ENCODE data around the gene COG4. TPM values are rescaled to one million over a fixed set of nuclear protein-coding genes. Genes with fewer than 3 reads are reported as not detected.
A peak's percentile ranks its signal among the peaks of the same experiment; 100 is the strongest.
"Not testable (repeated sequence)": the region's sequence is repeated elsewhere in the genome, so short reads cannot be mapped to it uniquely, and the experiment has no call there.

Gene COG4
- total and polyA plus RNA-seq, 4 experiments from 2014 or later: 37.0 to 70.4 (median 67.7) TPM

- H3K27ac ChIP-seq (ENCODE audit: low read depth, low read length): peak overlapping the region; percentile 13
- DNase-seq: peak in 4 of 5 donors; percentile 13 to 38 (median 22)
- no peaks in the 10 kb centered on the region for H3K9me3 ChIP-seq (ENCODE audit: control insufficient read depth in 1 of 2, low read length in 2 of 2)
- intact Hi-C loops (cut with micrococcal nuclease): no loop called here
- H3K36me3 ChIP-seq (ENCODE audit: insufficient read depth, low read length): peaks cover 63% of the 10 kb centered on the region
- Mint-ChIP-seq H3K36me3 (peaks cover 46 to 74% of the 10 kb centered on the region in 2 donors), H3K9me3 (no peaks in the 10 kb centered on the region), H3K27me3 (no peaks in the 10 kb centered on the region), H3K4me3 (peak overlapping the region in 4 of 8 donors; percentile 33 to 82 (median 66)), H3K4me1 (peaks cover 32 to 71% (median 46%) of the 10 kb centered on the region in 4 donors), H3K27ac (peak overlapping the region; percentile 30 to 91 (median 82))
- peaks cover 50% of the 10 kb centered on the region for H3K4me1 ChIP-seq (ENCODE audit: insufficient read depth, low read length)
- H3K4me3 ChIP-seq (ENCODE audit: low read length in 2 of 2): no peak overlapping the region
- POLR2A ChIA-PET (ENCODE audit: partially characterized antibody): no interaction called here
- H3K27me3 ChIP-seq (ENCODE audit: insufficient read depth, low read length): no peaks in the 10 kb centered on the region
- CTCF ChIA-PET (ENCODE audit: partially characterized antibody): interaction anchor here (0.8 to 1.1 kb wide), 3 partner anchors 8 to 20 kb away, joined by 3 to 5 read pairs (median 3); no protein-coding TSS in a partner anchor
Observed at GRCh38 chr16:70529051-70529777, 5.9 kb upstream of the COG4 start.

GRCh38 chr16:70527315-70527996, 4.1 kb upstream of the COG4 start:
- Mint-ChIP-seq H3K36me3 (peaks cover 31 to 75% of the 10 kb centered on the region in 2 donors), H3K4me1 (peaks cover 30 to 75% (median 45%) of the 10 kb centered on the region in 4 donors), H3K27ac (peak overlapping the region in 6 of 7 donors; percentile 40 to 97 (median 68)), H3K9me3 (peaks cover 0 to 2% (median 0%) of the 10 kb centered on the region in 8 donors), H3K4me3 (peak overlapping the region in 7 of 8 donors; percentile 0 to 83 (median 53)), H3K27me3 (no peaks in the 10 kb centered on the region)
- DNase-seq: no peak
- Histone ChIP-seq H3K4me1 (ENCODE audit: insufficient read depth, low read length) (peaks cover 52% of the 10 kb centered on the region), H3K4me3 (ENCODE audit: low read length in 2 of 2) (no peak overlapping the region), H3K9me3 (ENCODE audit: control insufficient read depth in 1 of 2, low read length in 2 of 2) (no peaks in the 10 kb centered on the region), H3K27ac (ENCODE audit: low read depth, low read length) (no peak overlapping the region), H3K36me3 (ENCODE audit: insufficient read depth, low read length) (peaks cover 47% of the 10 kb centered on the region), H3K27me3 (ENCODE audit: insufficient read depth, low read length) (no peaks in the 10 kb centered on the region)
- intact Hi-C loops (cut with micrococcal nuclease): no loop called here
- ChIA-PET CTCF (ENCODE audit: partially characterized antibody) (interaction anchor here (0.7 to 1.1 kb wide), 3 partner anchors 10 to 154 kb away, joined by 3 read pairs; no protein-coding TSS in a partner anchor), POLR2A (ENCODE audit: partially characterized antibody) (no interaction called here)

- peaks cover 26 to 68% of the 10 kb centered on the region in 2 donors for H3K36me3 Mint-ChIP-seq
- peak overlapping the region; percentile 3 for H3K27ac ChIP-seq (ENCODE audit: low read depth, low read length)
Observed at GRCh38 chr16:70526403-70526802, 3.0 kb upstream of the COG4 start.

GRCh38 chr16:70524399-70524825, 1.1 kb upstream of the COG4 start:
- peaks cover 75% of the 10 kb centered on the region for H3K4me1 ChIP-seq (ENCODE audit: insufficient read depth, low read length)

More at GRCh38 chr16:70526403-70526802, 3.0 kb upstream of the COG4 start:
- H3K9me3 Mint-ChIP-seq: peaks cover 0 to 2% (median 0%) of the 10 kb centered on the region in 8 donors
- no peaks in the 10 kb centered on the region for H3K27me3 Mint-ChIP-seq
- H3K4me1 Mint-ChIP-seq: peaks cover 35 to 78% (median 51%) of the 10 kb centered on the region in 4 donors
- H3K27me3 ChIP-seq (ENCODE audit: insufficient read depth, low read length): no peaks in the 10 kb centered on the region
- H3K4me1 ChIP-seq (ENCODE audit: insufficient read depth, low read length): peaks cover 59% of the 10 kb centered on the region
- ChIA-PET CTCF (ENCODE audit: partially characterized antibody) (interaction anchor here (5.8 kb wide), 1 partner anchor 17 kb away, joined by 30 read pairs; no protein-coding TSS in a partner anchor), POLR2A (ENCODE audit: partially characterized antibody) (interaction anchor here (4.8 kb wide), 1 partner anchor 146 kb away, joined by 58 read pairs; no protein-coding TSS in a partner anchor)
- H3K27ac Mint-ChIP-seq: peak overlapping the region; percentile 43 to 97 (median 82)
- no peak overlapping the region for H3K4me3 ChIP-seq (ENCODE audit: low read length in 2 of 2)
- no peaks in the 10 kb centered on the region for H3K9me3 ChIP-seq (ENCODE audit: control insufficient read depth in 1 of 2, low read length in 2 of 2)
- no peak for DNase-seq
- peak overlapping the region; percentile 48 to 83 (median 69) for H3K4me3 Mint-ChIP-seq
- H3K36me3 ChIP-seq (ENCODE audit: insufficient read depth, low read length): peaks cover 37% of the 10 kb centered on the region
- intact Hi-C loops (cut with micrococcal nuclease): no loop called here

GRCh38 chr16:70523743-70524398, 517 bp upstream of the COG4 start, which contains the start of gene SF3B3:
SF3B3 (plus strand) TSS chr16:70523816; CDS start chr16:70526657, 2,841 bp downstream.
- Mint-ChIP-seq H3K36me3 (peaks cover 13 to 60% of the 10 kb centered on the region in 2 donors), H3K4me1 (peaks cover 38 to 80% (median 58%) of the 10 kb centered on the region in 4 donors), H3K9me3 (peaks cover 0 to 2% (median 0%) of the 10 kb centered on the region in 8 donors), H3K27me3 (no peaks in the 10 kb centered on the region), H3K4me3 (peak within 1 kb of the TSS; percentile 96 to 99 (median 98)), H3K27ac (peak within 1 kb of the TSS; percentile 97 to 100 (median 99))
- H3K27ac ChIP-seq (ENCODE audit: low read depth, low read length): peak within 1 kb of the TSS; percentile 86
- H3K4me1 ChIP-seq (ENCODE audit: insufficient read depth, low read length): peaks cover 70% of the 10 kb centered on the region
- H3K4me3 ChIP-seq (ENCODE audit: low read length in 2 of 2): peak within 1 kb of the TSS; percentile 90 to 97
- ChIA-PET CTCF (ENCODE audit: partially characterized antibody) (interaction anchor here (0.9 to 5.8 kb wide), 9 partner anchors 10 to 272 kb away, joined by 3 to 30 read pairs (median 4); partner anchors contain the start of gene EXOSC6), POLR2A (ENCODE audit: partially characterized antibody) (interaction anchor here (0.7 to 4.8 kb wide), 15 partner anchors 9 to 272 kb away, joined by 3 to 58 read pairs (median 6); partner anchors contain the start of genes AARS1, DDX19A, DDX19B and EXOSC6)
- H3K9me3 ChIP-seq (ENCODE audit: control insufficient read depth in 1 of 2, low read length in 2 of 2): no peaks in the 10 kb centered on the region
- peaks cover 19% of the 10 kb centered on the region for H3K36me3 ChIP-seq (ENCODE audit: insufficient read depth, low read length)
- intact Hi-C loops (cut with micrococcal nuclease): loop anchor here (1.0 to 5.0 kb wide), 5 partner anchors 85 to 272 kb away; partner anchors contain the start of genes DDX19A, EXOSC6 and ST3GAL2
- H3K27me3 ChIP-seq (ENCODE audit: insufficient read depth, low read length): no peaks in the 10 kb centered on the region
- DNase-seq: peak; percentile 82 to 88 (median 86)

More at GRCh38 chr16:70524399-70524825, 1.1 kb upstream of the COG4 start:
- peak overlapping the region; percentile 90 to 97 for H3K4me3 ChIP-seq (ENCODE audit: low read length in 2 of 2)
- peaks cover 16 to 65% of the 10 kb centered on the region in 2 donors for H3K36me3 Mint-ChIP-seq
- peak overlapping the region; percentile 86 for H3K27ac ChIP-seq (ENCODE audit: low read depth, low read length)
- ChIA-PET CTCF (ENCODE audit: partially characterized antibody) (interaction anchor here (1.2 to 5.8 kb wide), 7 partner anchors 9 to 272 kb away, joined by 3 to 30 read pairs (median 4); partner anchors contain the start of gene EXOSC6), POLR2A (ENCODE audit: partially characterized antibody) (interaction anchor here (0.7 to 4.8 kb wide), 14 partner anchors 10 to 1214 kb away, joined by 3 to 58 read pairs (median 6); partner anchors contain the start of genes AARS1, DDX19A, DDX19B and EXOSC6)
- peak overlapping the region; percentile 97 to 100 (median 99) for H3K27ac Mint-ChIP-seq
- intact Hi-C loops (cut with micrococcal nuclease): loop anchor here (5.0 kb wide), 2 partner anchors 128 to 272 kb away; partner anchors contain the start of gene EXOSC6
- H3K27me3 Mint-ChIP-seq; H3K9me3 ChIP-seq (ENCODE audit: control insufficient read depth in 1 of 2, low read length in 2 of 2); H3K9me3 Mint-ChIP-seq; H3K27me3 ChIP-seq (ENCODE audit: insufficient read depth, low read length): not testable (repeated sequence)
- peak in 3 of 5 donors; percentile 55 to 62 (median 57) for DNase-seq
- peak overlapping the region; percentile 96 to 99 (median 98) for H3K4me3 Mint-ChIP-seq
- peaks cover 42 to 86% (median 62%) of the 10 kb centered on the region in 4 donors for H3K4me1 Mint-ChIP-seq
- H3K36me3 ChIP-seq (ENCODE audit: insufficient read depth, low read length): peaks cover 24% of the 10 kb centered on the region

All from CD4-positive, alpha-beta memory T cell (primary cell).